Measurements from ENCODE around the gene RBM12. TPM values are rescaled to one million over a fixed set of nuclear protein-coding genes. Genes with fewer than 3 reads are reported as not detected.

Gene RBM12
- total and polyA plus RNA-seq, 2 of the 8 experiments (the other 6 are each of a cell fraction or from before 2014, with no cell fraction given): 187 to 214 TPM

- ChIA-PET CTCF (ENCODE audit: partially characterized antibody) (interaction anchor here (0.9 to 1.3 kb wide), 2 partner anchors 9 to 48 kb away, joined by 3 to 5 read pairs; no protein-coding TSS in a partner anchor), POLR2A (ENCODE audit: partially characterized antibody) (interaction anchor here (0.8 to 4.4 kb wide), 10 partner anchors 8 to 133 kb away, joined by 3 to 43 read pairs (median 4); partner anchors contain the start of genes CPNE1 and RBM12)
- no peak for TF ChIP-seq CTBP2 (IDR thresholded peaks at IDR 0.05; ENCODE audit: borderline replicate concordance, insufficient read depth, insufficient read length, low read length)
- no peak for TF ChIP-seq CHD2 (IDR thresholded peaks at IDR 0.05; ENCODE audit: low read length)
- TF ChIP-seq POLR2AphosphoS5 (IDR thresholded peaks at IDR 0.05; ENCODE audit: low read depth, low read length): peak; percentile 35; the same call in 1 of the 2 replicates
- TF ChIP-seq MAX (IDR thresholded peaks at IDR 0.05): no peak
- TF ChIP-seq KDM1A (IDR thresholded peaks at IDR 0.05; ENCODE audit: borderline replicate concordance, low read length): no peak
Measured at GRCh38 chr20:35652641-35653429, 11.9 kb downstream of the RBM12 start.

More at GRCh38 chr20:35652641-35653429, 11.9 kb downstream of the RBM12 start:
- H2BK120ac ChIP-seq (replicated peaks; ENCODE audit: low read depth, low read length): no peak overlapping the region
- H2AFZ ChIP-seq (ENCODE audit: low read length): no peak overlapping the region
- FAIRE-seq: no peak
- peaks cover 10 to 53% (median 25%) of the 10 kb centered on the region in 4 experiments; a peak in 7 of 8 replicates for H3K36me3 ChIP-seq (ENCODE audit: control insufficient read depth in 2 of 4, insufficient read depth in 4 of 4, low read length in 3 of 4)
- H2AK5ac ChIP-seq (ENCODE audit: low read depth, low read length): no peak overlapping the region
- no peak overlapping the region for H4K5ac ChIP-seq (ENCODE audit: insufficient read length, low read depth, low read length)
- no peaks in the 10 kb centered on the region for H3K27me3 ChIP-seq (replicated peaks in 1 of 4; ENCODE audit: control insufficient read depth in 3 of 4, extremely low read depth in 1 of 4, insufficient read depth in 3 of 4, low read length in 3 of 4)
- peak in 1 of 2 experiments; percentile 51 for DNase-seq (ENCODE audit: low read depth in 1 of 2, low spot score in 2 of 2)
- H3K14ac ChIP-seq (ENCODE audit: insufficient read length): no peak overlapping the region
- H3K4ac ChIP-seq (replicated peaks; ENCODE audit: insufficient read length, low read depth, low read length): no peak overlapping the region
- peaks cover 14% of the 10 kb centered on the region for H3K79me1 ChIP-seq (ENCODE audit: low read depth, low read length)
- WGBS, 2 experiments (ENCODE audit: extremely low coverage in 1 of 2, insufficient coverage in 1 of 2, insufficient read length in 1 of 2, insufficient replicate concordance in 2 of 2, low coverage in 1 of 2, low lambda C conversion rate in 2 of 2, missing lambda C conversion rate in 1 of 2): 93% methylated on average over 13 of the region's 13 CpGs; no CpG with 5 or more reads in 1 of the 2 experiments
- no peak overlapping the region for H2BK20ac ChIP-seq (ENCODE audit: low read length)
- no peak overlapping the region for H2BK12ac ChIP-seq (ENCODE audit: low read depth, low read length)
- H3K4me3 ChIP-seq (ENCODE audit: extremely low read depth in 1 of 4, insufficient read depth in 2 of 4, low read depth in 3 of 4, low read length in 4 of 4): no peak overlapping the region
- peaks cover 0 to 2% (median 0%) of the 10 kb centered on the region in 4 experiments; a peak in 1 of 7 replicates for H3K4me1 ChIP-seq (replicated peaks in 1 of 4; ENCODE audit: control insufficient read depth in 3 of 4, insufficient read depth in 4 of 4, low read length in 3 of 4)
- no peak overlapping the region for H3K18ac ChIP-seq (ENCODE audit: extremely low read depth, low read length)
- peaks cover 42 to 100% of the 10 kb centered on the region in 2 experiments for H3K79me2 ChIP-seq (ENCODE audit: control insufficient read depth in 1 of 2, insufficient read depth in 2 of 2, low read length in 2 of 2)
- H3K27ac ChIP-seq (ENCODE audit: low read depth, low read length): no peak overlapping the region
- no peaks in the 10 kb centered on the region for H3K23me2 ChIP-seq (ENCODE audit: low read depth, low read length)
- H3K4me2 ChIP-seq (ENCODE audit: insufficient read depth in 1 of 2, low read depth in 2 of 2, low read length in 2 of 2): no peak overlapping the region
- no peak overlapping the region for H3K23ac ChIP-seq (ENCODE audit: insufficient read length)
- H3K9me3 ChIP-seq (ENCODE audit: insufficient read depth in 2 of 2, low read depth in 1 of 2, low read length in 1 of 2): no peaks in the 10 kb centered on the region
- H4K8ac ChIP-seq (ENCODE audit: extremely low read depth, insufficient read depth, low read length): no peak overlapping the region
- no peak overlapping the region for H3K9ac ChIP-seq (replicated peaks in 1 of 4; ENCODE audit: extremely low read depth in 1 of 4, low read depth in 3 of 4, low read length in 3 of 4)
- H2BK5ac ChIP-seq (ENCODE audit: low read depth, low read length): no peak overlapping the region
- H4K91ac ChIP-seq (replicated peaks; ENCODE audit: insufficient read length, low read length): no peak overlapping the region
- H2BK15ac ChIP-seq (ENCODE audit: low read length): no peak overlapping the region
- H3K56ac ChIP-seq (replicated peaks; ENCODE audit: insufficient read length, low read depth, low read length): no peak overlapping the region
- peaks cover 28 to 38% of the 10 kb centered on the region in 2 experiments for H4K20me1 ChIP-seq (replicated peaks in 1 of 2; ENCODE audit: control insufficient read depth in 1 of 2, insufficient read depth in 2 of 2, low read length in 2 of 2)
